H1 (cell line): ENCODE data around the gene TMEM117. TPM values are rescaled to one million over a fixed set of nuclear protein-coding genes. Genes with fewer than 3 reads are reported as not detected.

Experiments
- CTCF ChIA-PET: fragments of 300-600 bp; sonication (Branson Sonifier 250); formaldehyde crosslinking; loops from one replicate; lab custom pipeline; 2021; ENCODE audit not compliant: partially characterized antibody; lab: Charles Lee
- POLR2A ChIA-PET: fragments of 300-600 bp; sonication (Branson Sonifier 250); formaldehyde crosslinking; loops from one replicate; lab custom pipeline; 2021; ENCODE audit warnings: inconsistent platforms; ENCODE audit not compliant: partially characterized antibody; lab: Charles Lee
- DNase-seq, 2 experiments: peaks; one replicate each; pipeline versions ENCODE4 v3.0.0 to v3.0.0-alpha.2; 2010 to 2022; ENCODE audit warnings: low spot score in 2 of 2, low read depth in 1 of 2, mixed read lengths in 1 of 2
- FAIRE-seq: peaks from 2 replicates; lab custom pipeline; 2011; peaks lifted over from hg19 to GRCh38; lab: Jason Lieb, UNC
- H2AFZ ChIP-seq: 2 replicates; pipeline ENCODE4 v1.8.1; 2012; ENCODE audit warnings: low read length, inconsistent platforms
- H2AK5ac ChIP-seq: 2 replicates; pipeline ENCODE4 v1.6.1; 2013; ENCODE audit warnings: low read depth, low read length
- H2BK120ac ChIP-seq: replicated peaks from 2 replicates; pipeline ENCODE3; 2013; ENCODE audit warnings: low read depth, low read length, inconsistent platforms
- H2BK12ac ChIP-seq: 2 replicates; pipeline ENCODE4 v1.6.1; 2013; ENCODE audit warnings: low read depth, low read length
- H2BK15ac ChIP-seq: 2 replicates; pipeline ENCODE4 v1.6.1; 2013; ENCODE audit warnings: low read length
- H2BK20ac ChIP-seq: 2 replicates; pipeline ENCODE4 v1.6.1; 2013; ENCODE audit warnings: low read length
- H2BK5ac ChIP-seq: 2 replicates; pipeline ENCODE4 v1.6.1; 2013; ENCODE audit warnings: low read depth, low read length
- H3K14ac ChIP-seq: 2 replicates; pipeline ENCODE4 v1.6.1; 2013; ENCODE audit warnings: inconsistent platforms; ENCODE audit not compliant: insufficient read length
- H3K18ac ChIP-seq: 2 replicates; pipeline ENCODE4 v1.6.1; 2013; ENCODE audit warnings: low read length; ENCODE audit errors: extremely low read depth
- H3K23ac ChIP-seq: 2 replicates; pipeline ENCODE4 v1.6.1; 2013; ENCODE audit warnings: inconsistent platforms; ENCODE audit not compliant: insufficient read length
- H3K23me2 ChIP-seq: 2 replicates; pipeline ENCODE4 v1.6.1; 2013; ENCODE audit warnings: low read depth, low read length
- H3K27ac ChIP-seq: 2 replicates; pipeline ENCODE4 v1.6.1; 2011; ENCODE audit warnings: low read depth, low read length, inconsistent platforms
- H3K27me3 ChIP-seq, 4 experiments: replicated peaks in 1 of 4; 1 replicate in 1 of 4; 2 replicates in 3 of 4; pipeline versions ENCODE4 v1.6.1 to v1.8.1; 2011 to 2013; ENCODE audit warnings: low read length in 3 of 4, mild to moderate bottlenecking in 3 of 4, inconsistent platforms in 2 of 4, mixed read lengths in 2 of 4, moderate library complexity in 1 of 4; ENCODE audit not compliant: control insufficient read depth in 3 of 4, insufficient read depth in 3 of 4; ENCODE audit errors: extremely low read depth in 1 of 4
- H3K36me3 ChIP-seq, 4 experiments: 2 replicates each; pipeline versions ENCODE4 v1.6.1 to v1.8.1; 2011 to 2013; ENCODE audit warnings: mild to moderate bottlenecking in 4 of 4, low read length in 3 of 4, moderate library complexity in 2 of 4, control low read depth in 1 of 4, inconsistent platforms in 1 of 4; ENCODE audit not compliant: insufficient read depth in 4 of 4, control insufficient read depth in 2 of 4
- H3K4ac ChIP-seq: replicated peaks from 2 replicates; pipeline ENCODE3; 2013; ENCODE audit warnings: low read length, low read depth, mixed read lengths, inconsistent platforms; ENCODE audit not compliant: insufficient read length
- H3K4me1 ChIP-seq, 4 experiments: replicated peaks in 1 of 4; 1 replicate in 1 of 4; 2 replicates in 3 of 4; pipeline versions ENCODE4 v1.6.1 to v1.8.1; 2011 to 2013; ENCODE audit warnings: low read length in 3 of 4, inconsistent platforms in 2 of 4, mixed read lengths in 1 of 4; ENCODE audit not compliant: insufficient read depth in 4 of 4, control insufficient read depth in 3 of 4
- H3K4me2 ChIP-seq, 2 experiments: 2 replicates each; pipeline versions ENCODE4 v1.6.1 to v1.8.1; 2011 to 2013; ENCODE audit warnings: low read depth in 2 of 2, low read length in 2 of 2, control low read depth in 1 of 2, inconsistent platforms in 1 of 2, mild to moderate bottlenecking in 1 of 2; ENCODE audit not compliant: insufficient read depth in 1 of 2
- H3K4me3 ChIP-seq, 4 experiments: fragments of 200-600, 300-600 bp in 1 of 4; sonication (generic), shearing (Covaris generic), sonication (Bioruptor Twin) in 1 of 4; 2 replicates each; pipeline versions ENCODE4 v1.5.1 to v1.8.1; 2011 to 2016; ENCODE audit warnings: low read length in 4 of 4, low read depth in 3 of 4, control low read depth in 2 of 4, inconsistent platforms in 2 of 4, mild to moderate bottlenecking in 2 of 4, mixed read lengths in 1 of 4, moderate library complexity in 1 of 4; ENCODE audit not compliant: insufficient read depth in 2 of 4; ENCODE audit errors: extremely low read depth in 1 of 4
- H3K56ac ChIP-seq: replicated peaks from 2 replicates; pipeline ENCODE3; 2013; ENCODE audit warnings: low read depth, mild to moderate bottlenecking, mixed read lengths, low read length, inconsistent platforms; ENCODE audit not compliant: insufficient read length
- H3K79me1 ChIP-seq: 2 replicates; pipeline ENCODE4 v1.6.1; 2013; ENCODE audit warnings: low read depth, low read length, control low read depth
- H3K79me2 ChIP-seq, 2 experiments: 2 replicates each; pipeline versions ENCODE4 v1.6.1 to v1.8.1; 2012 to 2013; ENCODE audit warnings: low read length in 2 of 2, mild to moderate bottlenecking in 2 of 2, inconsistent platforms in 1 of 2; ENCODE audit not compliant: insufficient read depth in 2 of 2, control insufficient read depth in 1 of 2
- H3K9ac ChIP-seq, 4 experiments: replicated peaks in 1 of 4; 1 replicate in 1 of 4; 2 replicates in 3 of 4; pipeline versions ENCODE4 v1.6.1 to v1.8.1; 2011 to 2013; ENCODE audit warnings: low read depth in 3 of 4, low read length in 3 of 4, control low read depth in 2 of 4, mild to moderate bottlenecking in 2 of 4, moderate library complexity in 2 of 4, inconsistent platforms in 1 of 4; ENCODE audit errors: extremely low read depth in 1 of 4
- H3K9me3 ChIP-seq, 2 experiments: 2 replicates each; pipeline versions ENCODE4 v1.6.1 to v1.8.1; 2012 to 2013; ENCODE audit warnings: mild to moderate bottlenecking in 2 of 2, moderate library complexity in 2 of 2, control low read depth in 1 of 2, inconsistent platforms in 1 of 2, low read depth in 1 of 2, low read length in 1 of 2, mixed read lengths in 1 of 2; ENCODE audit not compliant: insufficient read depth in 2 of 2
- H4K20me1 ChIP-seq, 2 experiments: replicated peaks in 1 of 2; 2 replicates each; pipeline versions ENCODE3 to v1.8.1; 2011 to 2013; ENCODE audit warnings: inconsistent platforms in 2 of 2, low read length in 2 of 2, mild to moderate bottlenecking in 1 of 2; ENCODE audit not compliant: insufficient read depth in 2 of 2, control insufficient read depth in 1 of 2
- H4K5ac ChIP-seq: 2 replicates; pipeline ENCODE4 v1.6.1; 2013; ENCODE audit warnings: low read length, low read depth, mixed read lengths, inconsistent platforms; ENCODE audit not compliant: insufficient read length
- H4K8ac ChIP-seq: 2 replicates; pipeline ENCODE4 v1.8.0; 2013; ENCODE audit warnings: mild to moderate bottlenecking, moderate library complexity, low read length, inconsistent platforms; ENCODE audit not compliant: insufficient read depth; ENCODE audit errors: extremely low read depth
- H4K91ac ChIP-seq: replicated peaks from 2 replicates; pipeline ENCODE3; 2013; ENCODE audit warnings: low read length, mixed read lengths, inconsistent platforms; ENCODE audit not compliant: insufficient read length
- BCL11A ChIP-seq, 2 experiments: IDR thresholded peaks; one replicate each; pipeline ENCODE4 v1.6.1; 2011; ENCODE audit warnings: low read depth in 2 of 2, low read length in 2 of 2, mild to moderate bottlenecking in 2 of 2
- BRCA1 ChIP-seq: IDR thresholded peaks from 2 replicates; pipeline ENCODE4 v1.6.1; 2012; ENCODE audit warnings: low read depth, low read length, improper control_type of control experiment
- CBX5 ChIP-seq: fragments of 300-800, 300-1000 bp; sonication (generic); IDR thresholded peaks from 2 replicates; pipeline ENCODE4 v1.7.1; 2016; ENCODE audit warnings: antibody characterized with exemption, low read length, low read depth
- CBX8 ChIP-seq: fragments of 300-800, 300-1000 bp; sonication (generic); IDR thresholded peaks from 2 replicates; pipeline ENCODE4 v1.7.1; 2016; ENCODE audit warnings: low read depth, low read length, borderline replicate concordance
- CEBPB ChIP-seq: IDR thresholded peaks from 2 replicates; pipeline ENCODE4 v1.6.1; 2012; ENCODE audit warnings: low read depth, low read length
- HDAC2 ChIP-seq, 2 experiments: fragments of 300-600 bp in 1 of 2; sonication (generic) in 1 of 2; IDR thresholded peaks; 2 replicates each; pipeline ENCODE4 v1.6.1; 2011 to 2012; ENCODE audit warnings: low read depth in 2 of 2, low read length in 2 of 2, mild to moderate bottlenecking in 2 of 2, moderate library complexity in 2 of 2, borderline replicate concordance in 1 of 2, inconsistent platforms in 1 of 2
- POLR2AphosphoS5 ChIP-seq: IDR thresholded peaks from 2 replicates; pipeline ENCODE4 v1.6.1; 2011; ENCODE audit warnings: low read depth, low read length
- POU5F1 ChIP-seq: IDR thresholded peaks from 2 replicates; pipeline ENCODE4 v1.6.1; 2011; ENCODE audit warnings: low read depth, mild to moderate bottlenecking, low read length, moderate library complexity
- RBBP5 ChIP-seq: IDR thresholded peaks from 2 replicates; pipeline ENCODE4 v1.7.1; 2012; ENCODE audit warnings: low read depth, mild to moderate bottlenecking, inconsistent platforms, low read length, moderate library complexity, borderline replicate concordance
- SP2 ChIP-seq: IDR thresholded peaks from 2 replicates; pipeline ENCODE4 v1.6.1; 2012; ENCODE audit warnings: mild to moderate bottlenecking, low read length, inconsistent platforms
- SP4 ChIP-seq: IDR thresholded peaks from 2 replicates; pipeline ENCODE4 v1.6.1; 2012; ENCODE audit warnings: low read length, inconsistent platforms
- SRF ChIP-seq: IDR thresholded peaks from 2 replicates; pipeline ENCODE4 v1.6.1; 2011; ENCODE audit warnings: mild to moderate bottlenecking, low read depth, low read length, moderate library complexity
- WGBS, 2 experiments: shearing (Covaris generic) in 1 of 2; methylation state at CpG; one replicate each; pipeline versions ENCODE4 v1.1.6 to v1.1.7; 2013 to 2015; ENCODE audit warnings: low lambda C conversion rate in 2 of 2, mixed read lengths in 2 of 2, inconsistent platforms in 1 of 2, low coverage in 1 of 2, missing lambda C conversion rate in 1 of 2; ENCODE audit not compliant: insufficient replicate concordance in 2 of 2, insufficient coverage in 1 of 2, insufficient read length in 1 of 2; ENCODE audit errors: extremely low coverage in 1 of 2, missing lambda C conversion rate in 1 of 2; 5-methylcytosine and 5-hydroxymethylcytosine counted together
- polyA plus RNA-seq, 7 experiments: library from polyadenylated mRNA; depleted of rRNA in 3 of 7; stranded (reverse) in 5 of 7; unstranded in 2 of 7; fragments of >200 nt in 5 of 7; fragments of 200-250 nt in 2 of 7; gene quantifications; 1 replicate in 5 of 7; 2 replicates in 1 of 7; 4 replicates in 1 of 7; pipeline versions ENCODE4 v1.2.1 to v1.2.3, GENCODE V29; 2011 to 2013; ENCODE audit warnings: missing spikeins in 2 of 7, mixed read lengths in 2 of 7
- total RNA-seq: library from RNA; stranded (reverse); fragmentation: NEBNext Ultra II Directional; extraction: Animal tissue kit (Norgen Biotek cat#: 25700); gene quantifications from 2 replicates; pipeline ENCODE4 v1.2.1, GENCODE V29; 2021

The TMEM117 gene
- total and polyA plus RNA-seq, 2 of the 8 experiments (the other 6 are each of a cell fraction or from before 2014, with no cell fraction given), result 0.80 to 1.4 TPM

DNA sequence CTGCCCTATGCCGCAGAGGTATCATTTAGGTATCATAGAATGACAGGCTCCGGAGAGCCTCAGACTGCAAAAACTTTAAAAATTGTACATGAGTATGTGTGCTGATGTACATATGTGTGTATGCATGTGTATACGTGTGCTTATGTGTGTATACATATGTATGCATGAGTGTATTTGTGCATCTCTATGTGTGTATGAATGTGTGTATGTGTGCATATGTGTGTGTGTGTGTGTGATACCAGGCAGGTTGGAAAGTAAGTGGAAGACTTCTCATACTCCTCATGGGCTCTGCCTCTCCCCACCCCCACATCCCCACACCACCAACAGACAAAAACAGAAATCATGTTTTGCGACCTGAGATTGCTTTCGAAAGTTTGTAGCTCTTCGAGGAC, 621 bp upstream of the TMEM117 start:
- no peak overlapping the region for H3K27ac ChIP-seq
- peaks cover 0 to 5% (median 2%) of the 10 kb centered on the region in 4 experiments; a peak in 2 of 7 replicates for H3K4me1 ChIP-seq
- peaks cover 0 to 25% (median 9%) of the 10 kb centered on the region in 4 experiments; a peak in 5 of 7 replicates for H3K27me3 ChIP-seq
- 59% methylated on average over 6 of the region's 6 CpGs; no CpG with 5 or more reads in 1 of the 2 experiments for WGBS, 2 experiments
- H3K9me3 ChIP-seq, result no peaks in the 10 kb centered on the region
- no peak overlapping the region for H2BK5ac ChIP-seq
- H2AK5ac ChIP-seq, result no peak overlapping the region
- no peaks in the 10 kb centered on the region for H4K20me1 ChIP-seq
- no peak overlapping the region for H2BK12ac ChIP-seq
- ChIA-PET POLR2A (interaction anchor here (0.7 to 2.4 kb wide), 2 partner anchors 29 to 214 kb away, joined by 3 to 15 read pairs; partner anchors contain the start of gene TWF1), CTCF (interaction anchor here (2.0 to 2.1 kb wide), 2 partner anchors 48 to 59 kb away, joined by 5 read pairs; no protein-coding TSS in a partner anchor)
- H3K18ac ChIP-seq, result no peak overlapping the region
- no peak overlapping the region for H4K5ac ChIP-seq
- peak overlapping the region; percentile 71 to 74 for H3K4me2 ChIP-seq
- no peaks in the 10 kb centered on the region for H3K36me3 ChIP-seq
- H2AFZ ChIP-seq, result peak overlapping the region; percentile 72
- H3K14ac ChIP-seq, result no peak overlapping the region
- no peak overlapping the region for H2BK15ac ChIP-seq
- DNase-seq (no peak), FAIRE-seq (no peak)
- H3K23me2 ChIP-seq, result peaks cover 2% of the 10 kb centered on the region; the same call in 1 of the 2 replicates
- no peak overlapping the region for H2BK120ac ChIP-seq
- H4K8ac ChIP-seq, result no peak overlapping the region
- H3K9ac ChIP-seq, result peak overlapping the region in 2 of 4 experiments; percentile 8 to 41; a peak in 1 of 7 replicates
- no peak overlapping the region for H3K4ac ChIP-seq
- H4K91ac ChIP-seq, result no peak overlapping the region
- H2BK20ac ChIP-seq, result no peak overlapping the region
- H3K79me1 ChIP-seq, result no peaks in the 10 kb centered on the region
- no peak overlapping the region for H3K23ac ChIP-seq
- H3K79me2 ChIP-seq, result no peaks in the 10 kb centered on the region
- peak overlapping the region; percentile 61 to 76 (median 69); a peak in 7 of 8 replicates for H3K4me3 ChIP-seq
- no peak overlapping the region for H3K56ac ChIP-seq
- TF ChIP-seq SP2, result no peak
- no peak for TF ChIP-seq POLR2AphosphoS5
- no peak for TF ChIP-seq BRCA1
- no peak for TF ChIP-seq POU5F1
- TF ChIP-seq RBBP5, result no peak
- TF ChIP-seq BCL11A (IDR thresholded peaks at IDR 0.05; ENCODE audit: low read depth in 2 of 2, low read length in 2 of 2), result no peak
- no peak for TF ChIP-seq HDAC2 (IDR thresholded peaks at IDR 0.05; ENCODE audit: borderline replicate concordance in 1 of 2, low read depth in 2 of 2, low read length in 2 of 2)
- no peak for TF ChIP-seq SP4
- no peak for TF ChIP-seq SRF
- TF ChIP-seq CEBPB, result no peak
- no peak for TF ChIP-seq CBX8
- no peak for TF ChIP-seq CBX5
